HL-60/S4 (cell line): ENCODE data around the gene SLC5A3.

Experiments used
- in situ Hi-C: fragments of 300-500 bp; cut with MboI; formaldehyde crosslinking; loops from 2 replicates; pipeline ENCODE4 v1.14.3; 2022; ENCODE audit warnings: low sequenced_read_pairs

The SLC5A3 gene

GRCh38 chr21:34065027-34065426 lies 8.4 kb upstream of the SLC5A3 start:
- in situ Hi-C loops, result no loop called here

GRCh38 chr21:34071683-34072082 lies 1.7 kb upstream of the SLC5A3 start:
- in situ Hi-C loops, result no loop called here

GRCh38 chr21:34072145-34073031 lies 990 bp upstream of the SLC5A3 start:
- in situ Hi-C loops, result no loop called here

- in situ Hi-C loops, result no loop called here
These were observed 438 bp downstream of the SLC5A3 start for GRCh38 chr21:34073749-34074282.

GRCh38 chr21:34074283-34075090 lies 1.1 kb downstream of the SLC5A3 start:
- in situ Hi-C loops, result no loop called here

- in situ Hi-C loops, result no loop called here
These were observed 1.7 kb downstream of the SLC5A3 start for GRCh38 chr21:34075091-34075425.

GRCh38 chr21:34075760-34076660 lies 2.6 kb downstream of the SLC5A3 start:
- in situ Hi-C loops, result no loop called here

GRCh38 chr21:34076835-34077234 lies 3.5 kb downstream of the SLC5A3 start:
- in situ Hi-C loops, result no loop called here

GRCh38 chr21:34077888-34078287 lies 4.5 kb downstream of the SLC5A3 start:
- in situ Hi-C loops, result no loop called here

GRCh38 chr21:34078915-34079314 lies 5.5 kb downstream of the SLC5A3 start:
- in situ Hi-C loops, result no loop called here

GRCh38 chr21:34080710-34081109 lies 7.3 kb downstream of the SLC5A3 start:
- in situ Hi-C loops, result no loop called here

GRCh38 chr21:34082769-34083168 lies 9.4 kb downstream of the SLC5A3 start:
- in situ Hi-C loops, result no loop called here

- in situ Hi-C loops, result no loop called here
These were observed 10.0 kb downstream of the SLC5A3 start for GRCh38 chr21:34083357-34083756.

- in situ Hi-C loops, result no loop called here
These were observed 11.8 kb downstream of the SLC5A3 start for GRCh38 chr21:34085129-34085528.

- in situ Hi-C loops, result no loop called here
These were observed 13.5 kb downstream of the SLC5A3 start for GRCh38 chr21:34086887-34087306.

GRCh38 chr21:34088752-34089151 lies 15.4 kb downstream of the SLC5A3 start:
- in situ Hi-C loops, result no loop called here

GRCh38 chr21:34091032-34091431 lies 17.7 kb downstream of the SLC5A3 start:
- in situ Hi-C loops, result no loop called here

- in situ Hi-C loops, result no loop called here
These were observed 18.2 kb downstream of the SLC5A3 start for GRCh38 chr21:34091607-34092006.

- in situ Hi-C loops, result no loop called here
These were observed 19.0 kb downstream of the SLC5A3 start for GRCh38 chr21:34092262-34092921.

GRCh38 chr21:34093083-34093482 lies 19.7 kb downstream of the SLC5A3 start:
- in situ Hi-C loops, result no loop called here
